PFSK-1 (cell line): ENCODE results near the gene AGR2.

Source experiments
- FOXP2 ChIP-seq: optimal IDR thresholded peaks from 2 replicates; pipeline ENCODE3; 2011; ENCODE audit warnings: borderline replicate concordance, control low read depth, inconsistent platforms; ENCODE audit not compliant: insufficient read depth; ENCODE audit errors: extremely low read length, extremely low read depth
- POLR2AphosphoS5 ChIP-seq: IDR thresholded peaks from 2 replicates; pipeline ENCODE4 v1.6.1; 2012; ENCODE audit warnings: low read depth, mild to moderate bottlenecking, control low read depth, low read length, moderate library complexity
- SIN3A ChIP-seq: IDR thresholded peaks from 2 replicates; pipeline ENCODE4 v1.6.1; 2012; ENCODE audit warnings: mild to moderate bottlenecking, low read length, moderate library complexity, borderline replicate concordance; ENCODE audit not compliant: insufficient read depth
- TAF1 ChIP-seq: IDR thresholded peaks from 2 replicates; pipeline ENCODE4 v1.6.1; 2012; ENCODE audit warnings: low read length, control low read depth, borderline replicate concordance; ENCODE audit not compliant: insufficient read depth
- TF ChIP-seq, protein P1 (sequence below), 2 experiments: IDR thresholded peaks; 2 replicates each; pipeline versions ENCODE4 v1.6.1 to v1.8.0; 2011 to 2012; ENCODE audit warnings: low read depth in 2 of 2, low read length in 2 of 2, control low read depth in 1 of 2, inconsistent platforms in 1 of 2, mild to moderate bottlenecking in 1 of 2, moderate library complexity in 1 of 2; ENCODE audit not compliant: insufficient read depth in 1 of 2

AGR2 gene

DNA sequence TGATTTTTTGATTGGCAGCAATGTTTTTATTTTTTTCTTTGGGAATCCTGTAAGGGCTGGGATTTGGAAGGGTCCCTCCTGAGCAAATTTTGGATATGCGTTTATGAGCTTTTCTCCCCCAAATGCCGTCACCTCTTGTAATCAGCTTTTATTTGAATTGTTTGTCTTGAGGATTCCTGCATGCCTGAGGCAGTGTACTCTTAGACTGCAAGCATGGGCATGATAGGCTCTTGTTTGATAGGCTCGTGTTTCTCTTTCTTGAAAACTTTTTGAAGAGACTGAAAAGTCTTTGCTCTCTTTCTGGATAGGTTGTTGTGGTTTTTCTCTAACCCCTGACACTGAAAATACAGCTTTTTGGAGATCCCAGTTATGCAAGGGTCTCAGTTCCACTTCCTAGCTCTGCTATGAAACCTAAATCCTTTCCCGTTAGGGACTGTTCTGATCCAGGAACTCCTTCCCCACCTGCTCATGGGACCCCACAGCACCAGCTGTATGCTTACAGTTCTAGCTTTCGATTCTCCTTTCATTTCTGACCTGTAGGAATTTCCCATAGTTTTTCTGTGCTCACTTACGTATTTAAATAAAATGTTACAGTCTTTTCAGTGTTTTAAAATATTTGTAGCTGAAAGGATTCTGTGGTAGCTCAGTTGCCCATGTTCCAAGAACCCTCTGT, 34.0 kb downstream of the AGR2 start:
- no peak for TF ChIP-seq TAF1
- TF ChIP-seq POLR2AphosphoS5 = no peak
- no peak for TF ChIP-seq SIN3A
- TF ChIP-seq FOXP2 = no peak
- TF ChIP-seq, protein P1, sequence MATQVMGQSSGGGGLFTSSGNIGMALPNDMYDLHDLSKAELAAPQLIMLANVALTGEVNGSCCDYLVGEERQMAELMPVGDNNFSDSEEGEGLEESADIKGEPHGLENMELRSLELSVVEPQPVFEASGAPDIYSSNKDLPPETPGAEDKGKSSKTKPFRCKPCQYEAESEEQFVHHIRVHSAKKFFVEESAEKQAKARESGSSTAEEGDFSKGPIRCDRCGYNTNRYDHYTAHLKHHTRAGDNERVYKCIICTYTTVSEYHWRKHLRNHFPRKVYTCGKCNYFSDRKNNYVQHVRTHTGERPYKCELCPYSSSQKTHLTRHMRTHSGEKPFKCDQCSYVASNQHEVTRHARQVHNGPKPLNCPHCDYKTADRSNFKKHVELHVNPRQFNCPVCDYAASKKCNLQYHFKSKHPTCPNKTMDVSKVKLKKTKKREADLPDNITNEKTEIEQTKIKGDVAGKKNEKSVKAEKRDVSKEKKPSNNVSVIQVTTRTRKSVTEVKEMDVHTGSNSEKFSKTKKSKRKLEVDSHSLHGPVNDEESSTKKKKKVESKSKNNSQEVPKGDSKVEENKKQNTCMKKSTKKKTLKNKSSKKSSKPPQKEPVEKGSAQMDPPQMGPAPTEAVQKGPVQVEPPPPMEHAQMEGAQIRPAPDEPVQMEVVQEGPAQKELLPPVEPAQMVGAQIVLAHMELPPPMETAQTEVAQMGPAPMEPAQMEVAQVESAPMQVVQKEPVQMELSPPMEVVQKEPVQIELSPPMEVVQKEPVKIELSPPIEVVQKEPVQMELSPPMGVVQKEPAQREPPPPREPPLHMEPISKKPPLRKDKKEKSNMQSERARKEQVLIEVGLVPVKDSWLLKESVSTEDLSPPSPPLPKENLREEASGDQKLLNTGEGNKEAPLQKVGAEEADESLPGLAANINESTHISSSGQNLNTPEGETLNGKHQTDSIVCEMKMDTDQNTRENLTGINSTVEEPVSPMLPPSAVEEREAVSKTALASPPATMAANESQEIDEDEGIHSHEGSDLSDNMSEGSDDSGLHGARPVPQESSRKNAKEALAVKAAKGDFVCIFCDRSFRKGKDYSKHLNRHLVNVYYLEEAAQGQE (IDR thresholded peaks at IDR 0.05; ENCODE audit: insufficient read depth in 1 of 2, low read depth in 2 of 2, low read length in 2 of 2) = no peak

DNA sequence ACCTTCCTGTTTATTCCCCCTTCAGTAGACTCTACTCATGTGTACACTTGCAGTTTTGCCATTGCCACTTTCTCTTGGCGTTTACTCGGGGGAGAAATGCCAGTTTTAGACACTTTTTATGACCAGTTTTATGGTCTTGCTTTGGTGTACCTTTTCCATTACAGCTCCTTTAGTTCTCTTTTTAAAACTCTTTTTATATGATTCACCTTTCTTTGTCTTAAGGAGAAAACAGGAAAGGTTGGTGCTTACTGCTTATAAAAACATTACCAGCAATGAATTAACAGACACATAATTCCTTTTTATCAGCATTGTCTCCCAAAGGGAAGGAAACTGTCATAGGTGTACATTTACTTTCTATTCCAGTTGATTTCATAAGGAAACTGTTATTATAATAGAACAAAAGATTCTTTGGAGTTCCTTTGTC, 39.4 kb downstream of the AGR2 start:
- TF ChIP-seq POLR2AphosphoS5 (no peak), SIN3A (no peak), FOXP2 (no peak), TAF1 (no peak)
- TF ChIP-seq, protein P1 (IDR thresholded peaks at IDR 0.05; ENCODE audit: insufficient read depth in 1 of 2, low read depth in 2 of 2, low read length in 2 of 2) = no peak

DNA sequence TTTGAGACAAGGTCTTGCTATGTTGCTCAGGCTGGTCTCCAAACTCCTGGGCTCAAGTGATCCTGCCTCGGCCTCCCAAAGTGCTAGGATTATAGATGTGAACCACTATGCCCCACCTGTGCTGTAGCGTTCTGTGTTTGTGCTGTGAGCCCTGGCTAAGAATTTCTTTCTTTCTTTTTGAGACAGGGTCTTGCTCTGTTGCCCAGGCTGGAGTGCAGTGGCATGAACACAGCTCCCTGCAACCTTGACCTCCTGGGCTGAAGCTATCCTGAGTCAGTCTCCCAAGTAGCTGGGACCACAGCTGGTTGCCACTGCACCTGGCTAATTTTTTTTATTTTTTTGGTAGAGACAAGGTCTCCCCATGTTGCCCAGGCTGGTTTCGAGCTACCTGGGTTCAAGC, 39.9 kb downstream of the AGR2 start:
- TF ChIP-seq, protein P1 (IDR thresholded peaks at IDR 0.05; ENCODE audit: insufficient read depth in 1 of 2, low read depth in 2 of 2, low read length in 2 of 2) = no peak
- TF ChIP-seq FOXP2 (no peak), SIN3A (no peak), TAF1 (no peak), POLR2AphosphoS5 (no peak)

DNA sequence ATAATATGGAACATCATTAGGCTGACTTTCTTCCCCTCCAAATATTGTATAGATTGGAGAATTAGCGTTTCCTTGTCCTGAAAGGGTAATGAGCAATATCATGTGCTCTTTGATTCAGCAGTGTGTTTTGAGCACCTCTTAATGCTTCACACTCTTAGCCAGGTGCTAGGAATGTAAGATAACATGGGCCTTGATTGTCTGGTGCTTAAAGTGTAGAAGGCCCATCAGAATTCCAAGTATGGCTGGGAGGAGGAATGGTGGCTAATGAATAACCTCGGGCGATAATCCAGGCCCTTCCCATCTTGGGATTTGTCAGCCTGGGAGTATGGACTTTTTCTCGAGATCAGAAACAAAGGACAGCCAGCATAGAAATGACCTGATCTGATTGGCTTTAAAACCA, 42.6 kb downstream of the AGR2 start:
- TF ChIP-seq, protein P1 (IDR thresholded peaks at IDR 0.05; ENCODE audit: insufficient read depth in 1 of 2, low read depth in 2 of 2, low read length in 2 of 2) = no peak
- TF ChIP-seq FOXP2 = no peak
- TF ChIP-seq SIN3A = no peak
- no peak for TF ChIP-seq TAF1
- no peak for TF ChIP-seq POLR2AphosphoS5

DNA sequence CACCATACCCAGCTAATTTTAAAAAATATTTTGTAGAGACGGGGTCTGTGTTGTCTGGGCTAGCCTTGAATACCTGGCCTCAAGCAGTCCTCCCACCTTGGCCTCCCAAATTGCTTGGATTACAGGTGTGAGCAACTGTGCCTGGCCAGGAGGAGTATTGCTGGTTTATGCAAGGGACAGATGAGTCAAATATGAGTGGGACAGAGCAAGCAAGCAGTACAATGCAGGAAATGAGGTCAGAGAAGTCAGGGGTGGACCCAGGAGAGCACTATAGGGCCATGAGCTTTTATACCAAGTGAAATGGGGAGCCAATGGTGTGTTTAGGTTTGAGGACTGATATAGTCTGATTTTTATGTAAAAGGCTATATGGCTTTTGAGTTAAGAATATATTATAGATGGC, 45.0 kb downstream of the AGR2 start:
- TF ChIP-seq SIN3A = no peak
